ENCODE results near the gene KRT71.

Gene KRT71

DNA sequence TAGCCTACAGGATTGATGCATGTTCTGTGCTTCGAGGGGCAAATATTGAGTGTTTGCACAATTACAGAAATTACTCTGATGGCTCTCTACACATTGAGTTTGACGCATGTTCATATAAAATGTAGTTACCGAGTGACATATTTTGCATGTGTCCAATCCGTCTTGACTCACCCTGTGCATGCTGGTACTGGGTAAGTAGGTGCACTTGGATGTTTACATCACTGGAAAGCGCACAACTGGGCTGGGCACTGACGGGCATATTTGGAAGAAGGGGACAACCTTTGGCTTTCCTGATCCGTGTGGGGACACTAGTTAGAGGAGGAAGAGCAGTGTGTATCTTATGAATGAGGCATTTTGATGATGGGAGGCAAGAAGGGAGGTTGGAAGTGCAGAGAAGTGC lies 55.0 kb downstream of the KRT71 start:
- DNase-seq (ENCODE audit: low read depth, low spot score) = no peak

DNA sequence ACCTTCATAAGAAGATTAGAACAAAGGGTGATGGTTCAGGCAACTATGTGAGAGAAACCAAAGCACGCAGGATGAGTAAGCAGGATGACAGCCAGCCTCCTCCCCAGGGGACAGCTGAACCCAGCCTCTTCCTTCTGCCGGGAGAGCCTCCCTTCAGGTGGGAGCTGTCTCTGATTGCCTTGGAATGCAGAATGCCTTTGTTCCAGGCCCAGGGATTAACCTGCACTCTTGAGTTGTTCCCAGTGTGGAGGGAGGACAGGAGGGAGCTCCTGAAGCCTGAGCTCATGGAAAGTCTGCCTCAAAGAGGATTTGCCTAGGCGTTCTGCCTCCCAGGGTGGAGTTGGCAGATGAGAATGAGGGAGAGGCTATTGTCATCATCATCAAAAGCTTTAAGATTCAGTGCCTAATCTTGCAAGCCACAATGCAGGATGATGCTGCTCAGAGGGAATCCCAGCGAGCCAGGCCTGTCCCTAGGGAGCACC lies 56.3 kb downstream of the KRT71 start:
- DNase-seq (ENCODE audit: low read depth, low spot score) = no peak

DNA sequence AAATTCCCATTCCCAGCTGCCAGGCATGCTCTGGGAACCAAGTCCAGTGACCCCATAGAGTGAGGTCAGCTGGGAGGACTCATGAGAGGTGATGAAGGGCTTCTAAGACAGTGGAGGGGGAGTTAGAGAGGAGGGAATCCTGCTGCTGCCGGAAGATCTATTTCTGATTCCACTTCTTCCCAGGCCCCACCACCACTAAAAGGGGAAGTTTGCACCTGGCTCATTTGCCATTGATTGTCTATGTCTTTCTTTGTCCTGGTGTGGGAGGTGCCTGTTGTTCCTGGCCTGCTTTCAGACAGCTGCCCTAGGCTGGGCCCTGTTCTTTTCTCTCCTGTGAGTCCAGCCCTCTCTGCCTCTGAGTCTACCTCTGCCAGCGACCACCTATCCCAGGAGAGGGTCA lies 56.9 kb downstream of the KRT71 start:
- DNase-seq (ENCODE audit: low read depth, low spot score) = no peak

DNA sequence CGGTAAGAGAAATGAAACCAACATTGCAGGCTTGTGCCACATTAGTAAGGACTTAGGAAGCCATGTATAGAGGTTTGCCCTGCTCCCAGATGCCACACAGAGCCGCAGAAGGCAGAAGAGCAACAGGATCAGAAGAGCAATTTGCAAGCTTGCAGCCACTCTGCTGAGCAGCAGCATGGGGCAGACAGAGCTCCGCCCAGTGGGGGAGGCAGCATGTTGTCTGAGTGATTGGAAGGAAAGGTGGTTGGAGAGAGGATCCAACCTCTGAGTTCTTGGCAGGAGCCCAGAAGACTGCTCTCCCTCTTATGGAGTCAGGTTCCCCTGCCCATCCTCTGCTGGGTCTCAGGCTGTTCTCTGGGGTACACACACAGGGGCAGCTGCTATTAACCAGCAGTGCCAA lies 57.6 kb downstream of the KRT71 start:
- no peak for DNase-seq (ENCODE audit: low read depth, low spot score)

DNA sequence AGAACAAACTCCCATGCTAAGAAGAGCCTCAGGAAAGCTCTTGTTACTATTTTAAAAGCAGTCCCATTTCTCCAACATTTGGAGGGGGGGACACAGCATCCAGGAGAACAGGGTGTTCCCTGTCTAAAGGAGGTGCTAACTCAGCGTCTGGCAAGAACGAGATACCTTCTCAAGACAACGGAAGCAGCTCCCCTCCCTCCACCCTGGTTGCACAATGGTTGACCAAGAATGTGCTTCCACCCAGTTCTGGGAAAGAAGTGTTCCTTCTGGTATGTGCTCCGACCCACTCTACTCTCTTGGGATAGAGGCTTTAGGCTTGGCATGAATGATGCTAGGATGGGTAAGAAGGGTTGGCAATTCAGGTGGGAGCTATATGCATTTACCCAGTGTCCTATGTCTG lies 58.4 kb downstream of the KRT71 start:
- DNase-seq (ENCODE audit: low read depth, low spot score) = no peak

DNA sequence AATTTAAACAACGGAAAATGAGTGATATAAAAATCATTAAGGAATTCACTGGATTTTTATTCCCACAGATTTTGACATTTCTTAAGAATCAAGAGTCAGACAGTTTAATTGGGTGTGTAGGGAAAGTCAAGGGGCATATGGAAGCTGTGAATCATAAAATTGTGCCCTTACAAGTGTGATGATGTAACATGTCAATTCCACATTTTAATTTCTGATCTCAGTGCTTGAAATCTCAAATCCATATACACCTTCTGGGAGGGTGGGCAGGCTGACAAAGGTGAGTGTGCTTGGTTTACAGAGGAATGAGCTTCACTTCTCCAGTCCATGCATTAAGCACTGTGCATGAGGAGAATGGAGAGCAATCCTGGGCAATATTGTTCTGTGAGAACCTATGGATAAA lies 58.8 kb downstream of the KRT71 start:
- DNase-seq (ENCODE audit: low read depth, low spot score) = no peak

Data from activated CD4-positive, CD25-positive, alpha-beta regulatory T cell treated with anti-CD3 and anti-CD28 coated beads, Interleukin-2, amount 50 U/mL, for 16 hours (primary cell).